ENCODE measurements around the gene GABPA. TPM values are rescaled to one million over a fixed set of nuclear protein-coding genes. Genes with fewer than 3 reads are reported as not detected.
A peak's percentile ranks its signal among the peaks of the same experiment; 100 is the strongest.
"Not testable (repeated sequence)": the region's sequence is repeated elsewhere in the genome, so short reads cannot be mapped to it uniquely, and the experiment has no call there.

GABPA gene
- total and polyA plus RNA-seq, 2 donors from 2014 or later: 6.1 to 22.5 TPM

DNA sequence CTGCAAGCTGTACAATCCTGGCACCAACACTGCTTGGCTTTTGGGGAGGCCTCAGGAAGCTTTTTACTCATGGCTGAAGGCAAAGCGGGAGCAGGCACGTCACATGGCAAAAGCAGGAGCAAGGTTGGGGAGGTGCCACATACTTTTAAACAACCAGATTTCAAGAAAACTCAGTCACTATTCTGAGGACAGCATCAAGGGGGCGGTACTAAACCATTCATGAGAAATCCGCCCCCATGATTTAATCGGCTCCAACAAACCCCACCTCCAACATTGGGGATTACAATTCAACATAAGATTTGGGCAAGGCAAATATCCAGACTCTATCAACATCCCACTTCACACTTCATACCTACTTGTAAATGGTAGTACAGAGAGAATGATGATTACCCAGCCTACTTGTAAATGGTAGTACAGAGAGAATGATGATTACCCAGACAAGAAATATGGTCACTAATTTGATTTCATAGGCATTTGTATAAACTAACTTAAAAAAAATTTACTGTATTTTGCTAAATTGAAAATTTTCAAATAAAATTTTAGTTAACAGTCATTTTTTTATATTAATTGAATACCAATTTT is 25.0 kb upstream of the GABPA start:
- no peaks in the 10 kb centered on the region for H3K9me3 ChIP-seq (ENCODE audit: control insufficient read depth in 2 of 3, insufficient read depth in 1 of 3, low read length in 3 of 3)
- H3K36me3 ChIP-seq (ENCODE audit: control insufficient read depth in 2 of 3, insufficient read depth in 3 of 3, low read length in 3 of 3): no peaks in the 10 kb centered on the region
- H3K4me1 ChIP-seq (ENCODE audit: control insufficient read depth in 2 of 3, insufficient read depth in 2 of 3, low read depth in 1 of 3, low read length in 3 of 3): no peaks in the 10 kb centered on the region
- TF ChIP-seq, protein P1, sequence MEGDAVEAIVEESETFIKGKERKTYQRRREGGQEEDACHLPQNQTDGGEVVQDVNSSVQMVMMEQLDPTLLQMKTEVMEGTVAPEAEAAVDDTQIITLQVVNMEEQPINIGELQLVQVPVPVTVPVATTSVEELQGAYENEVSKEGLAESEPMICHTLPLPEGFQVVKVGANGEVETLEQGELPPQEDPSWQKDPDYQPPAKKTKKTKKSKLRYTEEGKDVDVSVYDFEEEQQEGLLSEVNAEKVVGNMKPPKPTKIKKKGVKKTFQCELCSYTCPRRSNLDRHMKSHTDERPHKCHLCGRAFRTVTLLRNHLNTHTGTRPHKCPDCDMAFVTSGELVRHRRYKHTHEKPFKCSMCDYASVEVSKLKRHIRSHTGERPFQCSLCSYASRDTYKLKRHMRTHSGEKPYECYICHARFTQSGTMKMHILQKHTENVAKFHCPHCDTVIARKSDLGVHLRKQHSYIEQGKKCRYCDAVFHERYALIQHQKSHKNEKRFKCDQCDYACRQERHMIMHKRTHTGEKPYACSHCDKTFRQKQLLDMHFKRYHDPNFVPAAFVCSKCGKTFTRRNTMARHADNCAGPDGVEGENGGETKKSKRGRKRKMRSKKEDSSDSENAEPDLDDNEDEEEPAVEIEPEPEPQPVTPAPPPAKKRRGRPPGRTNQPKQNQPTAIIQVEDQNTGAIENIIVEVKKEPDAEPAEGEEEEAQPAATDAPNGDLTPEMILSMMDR (IDR thresholded peaks at IDR 0.05; ENCODE audit: borderline replicate concordance, extremely low read depth, insufficient read depth): no peak
- H3K4me3 ChIP-seq (ENCODE audit: low read length in 3 of 3): no peak overlapping the region
- intact Hi-C loops (cut with DNase I): loop anchor here (10.0 kb wide), 1 partner anchor 95 kb away; no protein-coding TSS in a partner anchor
- FAIRE-seq (no peak), DNase-seq (no peak)
- H3K27me3 ChIP-seq (ENCODE audit: control insufficient read depth, insufficient read depth, low read length): no peaks in the 10 kb centered on the region
- no peak overlapping the region for H3K9ac ChIP-seq (ENCODE audit: low read length in 3 of 3)
- no peak overlapping the region for H3K27ac ChIP-seq (ENCODE audit: low read depth in 2 of 2, low read length in 2 of 2)

GRCh38 chr21:25710550-25710949 is 24.2 kb upstream of the GABPA start:
- Histone ChIP-seq H3K9me3 (ENCODE audit: control insufficient read depth in 2 of 3, insufficient read depth in 1 of 3, low read length in 3 of 3) (no peaks in the 10 kb centered on the region), H3K27me3 (ENCODE audit: control insufficient read depth, insufficient read depth, low read length) (no peaks in the 10 kb centered on the region), H3K36me3 (ENCODE audit: control insufficient read depth in 2 of 3, insufficient read depth in 3 of 3, low read length in 3 of 3) (peaks cover 0 to 3% (median 0%) of the 10 kb centered on the region in 3 donors), H3K4me3 (ENCODE audit: low read length in 3 of 3) (no peak overlapping the region), H3K4me1 (ENCODE audit: control insufficient read depth in 2 of 3, insufficient read depth in 2 of 3, low read depth in 1 of 3, low read length in 3 of 3) (no peaks in the 10 kb centered on the region), H3K9ac (ENCODE audit: low read length in 3 of 3) (no peak overlapping the region), H3K27ac (ENCODE audit: low read depth in 2 of 2, low read length in 2 of 2) (no peak overlapping the region)
- DNase-seq (no peak), FAIRE-seq (no peak)
- intact Hi-C loops (cut with DNase I): no loop called here
- TF ChIP-seq, protein P1 (IDR thresholded peaks at IDR 0.05; ENCODE audit: borderline replicate concordance, extremely low read depth, insufficient read depth): no peak

DNA sequence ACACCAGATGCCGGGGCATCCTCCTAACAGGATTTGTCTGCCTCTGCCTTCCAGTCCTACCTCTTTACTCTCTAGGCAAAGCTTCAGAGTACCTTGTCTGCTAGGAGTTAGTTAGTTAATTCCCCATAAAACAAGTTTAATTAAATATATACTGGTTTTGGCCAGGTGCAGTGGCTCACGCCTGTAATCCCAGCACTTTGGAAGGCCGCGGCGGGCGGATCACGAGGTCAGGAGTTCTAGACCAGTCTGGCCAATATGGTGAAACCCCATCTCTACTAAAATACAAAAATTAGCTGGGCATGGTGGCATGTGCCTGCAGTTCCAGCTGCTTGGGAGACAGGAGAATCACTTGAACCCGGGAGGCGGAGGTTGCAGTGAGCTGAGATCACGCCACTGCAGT is 20.7 kb upstream of the GABPA start:
- H3K4me3 ChIP-seq (ENCODE audit: low read length in 3 of 3); DNase-seq; H3K9ac ChIP-seq (ENCODE audit: low read length in 3 of 3); H3K4me1 ChIP-seq (ENCODE audit: control insufficient read depth in 2 of 3, insufficient read depth in 2 of 3, low read depth in 1 of 3, low read length in 3 of 3); intact Hi-C loops (cut with DNase I); H3K36me3 ChIP-seq (ENCODE audit: control insufficient read depth in 2 of 3, insufficient read depth in 3 of 3, low read length in 3 of 3); H3K27ac ChIP-seq (ENCODE audit: low read depth in 2 of 2, low read length in 2 of 2); H3K27me3 ChIP-seq (ENCODE audit: control insufficient read depth, insufficient read depth, low read length); H3K9me3 ChIP-seq (ENCODE audit: control insufficient read depth in 2 of 3, insufficient read depth in 1 of 3, low read length in 3 of 3); FAIRE-seq: not testable (repeated sequence)

DNA sequence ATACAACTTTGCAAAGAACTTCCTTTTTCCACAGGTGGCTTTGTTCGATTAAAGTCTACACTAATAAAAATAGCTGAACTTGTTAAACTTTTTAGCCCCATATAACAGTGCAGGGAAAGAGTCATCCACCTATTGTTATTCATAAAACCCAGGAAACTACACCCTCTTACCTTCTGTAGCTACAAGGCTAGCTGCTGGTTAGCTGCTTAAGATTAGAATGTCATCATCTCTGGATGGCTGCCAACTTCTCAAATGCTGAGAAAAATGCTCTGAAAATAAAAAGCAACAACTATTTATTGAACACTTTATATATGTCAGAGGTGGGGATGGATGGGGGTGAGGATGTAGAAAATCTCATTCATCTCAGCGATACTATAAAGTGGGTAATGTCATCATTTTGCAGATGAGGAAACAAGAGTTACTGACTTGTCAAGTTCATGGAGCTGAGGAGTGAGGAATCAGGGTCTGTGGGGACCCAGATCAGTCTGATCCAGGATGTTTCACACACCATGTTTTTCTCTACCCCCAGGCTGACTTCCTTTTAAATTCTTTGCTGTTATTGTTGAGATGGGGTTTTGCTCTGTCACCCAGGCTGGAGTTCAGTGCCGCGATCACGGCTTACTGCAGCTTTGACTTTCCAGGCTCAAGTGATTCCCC is 17.2 kb upstream of the GABPA start:
- peaks cover 2 to 11% (median 5%) of the 10 kb centered on the region in 3 donors for H3K36me3 ChIP-seq (ENCODE audit: control insufficient read depth in 2 of 3, insufficient read depth in 3 of 3, low read length in 3 of 3)
- TF ChIP-seq, protein P1 (IDR thresholded peaks at IDR 0.05; ENCODE audit: borderline replicate concordance, extremely low read depth, insufficient read depth): no peak
- H3K4me1 ChIP-seq (ENCODE audit: control insufficient read depth in 2 of 3, insufficient read depth in 2 of 3, low read depth in 1 of 3, low read length in 3 of 3): no peaks in the 10 kb centered on the region
- FAIRE-seq: no peak
- no peaks in the 10 kb centered on the region for H3K9me3 ChIP-seq (ENCODE audit: control insufficient read depth in 2 of 3, insufficient read depth in 1 of 3, low read length in 3 of 3)
- H3K9ac ChIP-seq (ENCODE audit: low read length in 3 of 3): no peak overlapping the region
- no peak overlapping the region for H3K4me3 ChIP-seq (ENCODE audit: low read length in 3 of 3)
- peak in 1 of 5 donors; percentile 14 for DNase-seq
- intact Hi-C loops (cut with DNase I): no loop called here
- H3K27ac ChIP-seq (ENCODE audit: low read depth in 2 of 2, low read length in 2 of 2): no peak overlapping the region
- H3K27me3 ChIP-seq (ENCODE audit: control insufficient read depth, insufficient read depth, low read length): no peaks in the 10 kb centered on the region

Data from kidney (tissue), 14 donors.